SH-SY5Y (cell line): ENCODE measurements around the gene NECAB2.

Experiments used
- GATA2 ChIP-seq: IDR thresholded peaks from 2 replicates; pipeline ENCODE4 v1.6.1; 2011; ENCODE audit warnings: mild to moderate bottlenecking, low read depth, low read length
- GATA3 ChIP-seq: IDR thresholded peaks from 2 replicates; pipeline ENCODE4 v1.6.1; 2011; ENCODE audit warnings: low read depth, mild to moderate bottlenecking, low read length, moderate library complexity

DNA sequence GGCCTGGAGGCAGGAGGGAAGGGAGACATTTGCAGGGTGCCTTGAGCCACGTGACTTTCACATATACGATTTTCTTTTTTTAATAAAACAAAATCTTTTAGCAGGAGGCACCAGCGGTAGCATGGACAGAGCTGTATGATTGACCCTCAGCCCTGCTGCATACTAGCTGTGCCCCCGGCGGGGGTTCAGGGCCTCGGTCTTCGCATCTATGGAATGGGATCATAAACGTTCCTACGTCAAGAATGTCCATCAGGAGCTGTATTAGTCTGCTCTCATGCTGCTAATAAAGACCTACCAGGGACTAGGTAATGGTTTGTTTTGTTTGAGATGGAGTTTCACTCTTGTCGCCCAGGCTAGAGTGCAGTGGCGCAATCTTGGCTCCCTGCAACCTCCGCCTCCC is 47.4 kb downstream of the NECAB2 start:
- TF ChIP-seq GATA3, result no peak
- TF ChIP-seq GATA2, result no peak
